Trophoblast cell (in vitro differentiated cells and primary cell): Measurements from ENCODE around the gene BEST2.
"Not testable (repeated sequence)": the region's sequence is repeated elsewhere in the genome, so short reads cannot be mapped to it uniquely, and the experiment has no call there.

Source experiments
- DNase-seq, 2 donors: peaks; one replicate each; pipeline ENCODE4 v3.0.0-alpha.2; 2016
- H2AFZ ChIP-seq: 2 replicates; pipeline ENCODE4 v1.6.1; 2013; ENCODE audit warnings: low read length, moderate library complexity, mild to moderate bottlenecking; ENCODE audit not compliant: insufficient read depth, poor library complexity
- H2AK5ac ChIP-seq: 2 replicates; pipeline ENCODE4 v1.6.1; 2013; ENCODE audit warnings: mild to moderate bottlenecking, low read length
- H2BK120ac ChIP-seq: 2 replicates; pipeline ENCODE4 v1.6.1; 2013; ENCODE audit warnings: low read length, mild to moderate bottlenecking, moderate library complexity; ENCODE audit not compliant: insufficient read depth, poor library complexity
- H2BK12ac ChIP-seq: 2 replicates; pipeline ENCODE4 v1.6.1; 2013; ENCODE audit warnings: mild to moderate bottlenecking, low read length, moderate library complexity
- H2BK5ac ChIP-seq: 2 replicates; pipeline ENCODE4 v1.6.1; 2013; ENCODE audit warnings: low read length, low read depth, moderate library complexity, mild to moderate bottlenecking; ENCODE audit not compliant: poor library complexity
- H3K14ac ChIP-seq: 2 replicates; pipeline ENCODE4 v1.6.1; 2013; ENCODE audit warnings: mild to moderate bottlenecking, low read length
- H3K18ac ChIP-seq: 2 replicates; pipeline ENCODE4 v1.6.1; 2013; ENCODE audit warnings: mild to moderate bottlenecking, low read length
- H3K23ac ChIP-seq: 2 replicates; pipeline ENCODE4 v1.6.1; 2013; ENCODE audit warnings: low read length
- H3K27ac ChIP-seq: 2 replicates; pipeline ENCODE4 v1.5.1; 2013; ENCODE audit warnings: low read depth, mild to moderate bottlenecking, inconsistent platforms, low read length, moderate library complexity
- H3K27me3 ChIP-seq: 2 replicates; pipeline ENCODE4 v1.6.1; 2013; ENCODE audit warnings: inconsistent platforms, mild to moderate bottlenecking, low read length, moderate library complexity; ENCODE audit not compliant: insufficient read depth
- H3K36me3 ChIP-seq, 2 experiments: 1 replicate in 1 of 2; 2 replicates in 1 of 2; pipeline ENCODE4 v1.6.1; 2013; ENCODE audit warnings: low read length in 2 of 2, mild to moderate bottlenecking in 2 of 2, moderate library complexity in 1 of 2; ENCODE audit not compliant: insufficient read depth in 2 of 2, control insufficient read depth in 1 of 2
- H3K4ac ChIP-seq: 2 replicates; pipeline ENCODE4 v1.6.1; 2013; ENCODE audit warnings: low read depth, mild to moderate bottlenecking, low read length, moderate library complexity
- H3K4me1 ChIP-seq, 2 experiments: 1 replicate in 1 of 2; 2 replicates in 1 of 2; pipeline ENCODE4 v1.6.1; 2013; ENCODE audit warnings: low read length in 2 of 2, mild to moderate bottlenecking in 2 of 2, moderate library complexity in 1 of 2; ENCODE audit not compliant: insufficient read depth in 2 of 2, control insufficient read depth in 1 of 2
- H3K4me2 ChIP-seq: 2 replicates; pipeline ENCODE4 v1.6.1; 2013; ENCODE audit warnings: inconsistent platforms, mild to moderate bottlenecking, low read length, moderate library complexity
- H3K4me3 ChIP-seq: 2 replicates; pipeline ENCODE4 v1.5.1; 2013; ENCODE audit warnings: mild to moderate bottlenecking, low read depth, low read length, inconsistent platforms
- H3K79me1 ChIP-seq: one replicate; pipeline ENCODE4 v1.6.1; 2013; ENCODE audit warnings: low read length
- H3K79me2 ChIP-seq: 2 replicates; pipeline ENCODE4 v1.6.1; 2013; ENCODE audit warnings: low read length, mild to moderate bottlenecking; ENCODE audit not compliant: control insufficient read depth, insufficient read depth, poor library complexity
- H3K9ac ChIP-seq: 2 replicates; pipeline ENCODE4 v1.6.1; 2013; ENCODE audit warnings: mild to moderate bottlenecking, low read length
- H3K9me3 ChIP-seq: 2 replicates; pipeline ENCODE4 v1.6.1; 2013; ENCODE audit warnings: low read depth, mild to moderate bottlenecking, control low read depth, inconsistent platforms, low read length; ENCODE audit not compliant: insufficient read depth
- H4K12ac ChIP-seq: 2 replicates; pipeline ENCODE4 v1.6.1; 2013; ENCODE audit warnings: low read depth, mild to moderate bottlenecking, low read length, moderate library complexity
- H4K8ac ChIP-seq: 2 replicates; pipeline ENCODE4 v1.6.1; 2013; ENCODE audit warnings: low read depth, mild to moderate bottlenecking, low read length, moderate library complexity
- H4K91ac ChIP-seq: one replicate; pipeline ENCODE4 v1.6.1; 2013; ENCODE audit warnings: low read depth, mild to moderate bottlenecking, low read length, moderate library complexity
- WGBS: extraction: QIAGEN DNeasy Blood & Tissue Kit; methylation state at CpG from one replicate; pipeline ENCODE4 v1.1.7; 2013; ENCODE audit warnings: missing lambda C conversion rate; ENCODE audit not compliant: insufficient read length, insufficient coverage; ENCODE audit errors: extremely low coverage; 5-methylcytosine and 5-hydroxymethylcytosine counted together

The BEST2 gene

GRCh38 chr19:12706332-12706718 is 45.3 kb upstream of the BEST2 start:
- Histone ChIP-seq H3K4me1 (no peaks in the 10 kb centered on the region), H3K36me3 (peaks cover 80 to 83% of the 10 kb centered on the region in 2 experiments), H3K9ac (no peak overlapping the region), H2AK5ac (no peak overlapping the region), H3K18ac (no peak overlapping the region), H3K79me2 (no peaks in the 10 kb centered on the region), H3K4ac (no peak overlapping the region), H3K23ac (no peak overlapping the region), H4K8ac (no peak overlapping the region), H2BK12ac (no peak overlapping the region), H3K27me3 (no peaks in the 10 kb centered on the region), H3K79me1 (no peaks in the 10 kb centered on the region), H2BK120ac (no peak overlapping the region), H2AFZ (no peak overlapping the region), H3K4me3 (no peak overlapping the region), H3K27ac (no peak overlapping the region), H3K4me2 (no peak overlapping the region), H3K9me3 (no peaks in the 10 kb centered on the region), H2BK5ac (no peak overlapping the region), H4K91ac (no peak overlapping the region), H4K12ac (no peak overlapping the region), H3K14ac (no peak overlapping the region)
- no peak for DNase-seq
- WGBS, result no CpG with 5 or more reads among the region's 13 CpGs

GRCh38 chr19:12708641-12709040 is 43.0 kb upstream of the BEST2 start:
- no peak overlapping the region for H3K14ac ChIP-seq
- no peak overlapping the region for H3K9ac ChIP-seq
- H4K8ac ChIP-seq, result no peak overlapping the region
- no CpG with 5 or more reads among the region's 8 CpGs for WGBS
- H4K12ac ChIP-seq, result no peak overlapping the region
- no peak overlapping the region for H2BK120ac ChIP-seq
- no peaks in the 10 kb centered on the region for H3K4me1 ChIP-seq
- no peaks in the 10 kb centered on the region for H3K79me1 ChIP-seq
- H3K27me3 ChIP-seq, result no peaks in the 10 kb centered on the region
- H3K4me3 ChIP-seq, result no peak overlapping the region
- no peak overlapping the region for H3K4me2 ChIP-seq
- peak; percentile 51 to 66 for DNase-seq
- no peak overlapping the region for H4K91ac ChIP-seq
- no peak overlapping the region for H3K4ac ChIP-seq
- H2BK12ac ChIP-seq, result no peak overlapping the region
- H2BK5ac ChIP-seq, result no peak overlapping the region
- H2AK5ac ChIP-seq, result no peak overlapping the region
- no peak overlapping the region for H3K23ac ChIP-seq
- H3K18ac ChIP-seq, result no peak overlapping the region
- no peaks in the 10 kb centered on the region for H3K79me2 ChIP-seq
- H3K36me3 ChIP-seq, result peaks cover 71 to 77% of the 10 kb centered on the region in 2 experiments
- no peak overlapping the region for H3K27ac ChIP-seq
- no peak overlapping the region for H2AFZ ChIP-seq
- no peaks in the 10 kb centered on the region for H3K9me3 ChIP-seq

GRCh38 chr19:12711187-12711586 is 40.4 kb upstream of the BEST2 start:
- Histone ChIP-seq H3K23ac (no peak overlapping the region), H3K4me3 (no peak overlapping the region), H3K79me1 (no peaks in the 10 kb centered on the region)

GRCh38 chr19:12712077-12712476 is 39.5 kb upstream of the BEST2 start:
- H3K36me3 ChIP-seq, result peaks cover 68 to 76% of the 10 kb centered on the region in 2 experiments
- not testable (repeated sequence) for H3K18ac ChIP-seq, H3K9me3 ChIP-seq, H2AK5ac ChIP-seq, H3K4me1 ChIP-seq, H3K4me2 ChIP-seq, H3K4ac ChIP-seq, DNase-seq, H2BK12ac ChIP-seq, H3K79me2 ChIP-seq, H2AFZ ChIP-seq, H3K14ac ChIP-seq, H3K79me1 ChIP-seq, H3K27me3 ChIP-seq, H3K9ac ChIP-seq, H4K91ac ChIP-seq, H3K4me3 ChIP-seq, H4K8ac ChIP-seq, H2BK120ac ChIP-seq, H3K27ac ChIP-seq, H4K12ac ChIP-seq, H3K23ac ChIP-seq, H2BK5ac ChIP-seq
- WGBS, result no CpG with 5 or more reads among the region's 14 CpGs

More at GRCh38 chr19:12711187-12711586, 40.4 kb upstream of the BEST2 start:
- WGBS, result no CpG with 5 or more reads among the region's 17 CpGs
- Histone ChIP-seq H2AFZ (no peak overlapping the region), H3K4me1 (no peaks in the 10 kb centered on the region), H3K18ac (no peak overlapping the region), H3K27me3 (no peaks in the 10 kb centered on the region), H4K91ac (no peak overlapping the region), H3K9ac (no peak overlapping the region), H2BK120ac (no peak overlapping the region), H3K79me2 (no peaks in the 10 kb centered on the region), H3K36me3 (peaks cover 72 to 79% of the 10 kb centered on the region in 2 experiments), H2AK5ac (no peak overlapping the region), H2BK12ac (no peak overlapping the region), H3K4ac (no peak overlapping the region), H4K12ac (no peak overlapping the region), H4K8ac (no peak overlapping the region), H2BK5ac (no peak overlapping the region), H3K4me2 (no peak overlapping the region), H3K27ac (no peak overlapping the region), H3K14ac (no peak overlapping the region), H3K9me3 (no peaks in the 10 kb centered on the region)
- DNase-seq, result no peak
